Ishikawa (cell line): Measurements from ENCODE around the gene LCA5L.

Experiments used
- CEBPB ChIP-seq: IDR thresholded peaks from 2 replicates; pipeline ENCODE4 v1.6.1; 2012
- CREB1 ChIP-seq: IDR thresholded peaks from 2 replicates; pipeline ENCODE4 v1.6.1; 2012; ENCODE audit warnings: low read depth
- EGR1 ChIP-seq: IDR thresholded peaks from 2 replicates; pipeline ENCODE4 v1.6.1; 2012
- EP300 ChIP-seq: IDR thresholded peaks from 2 replicates; pipeline ENCODE4 v1.6.1; 2012; ENCODE audit warnings: borderline replicate concordance
- FOXM1 ChIP-seq: IDR thresholded peaks from 2 replicates; pipeline ENCODE4 v1.6.1; 2012; ENCODE audit warnings: low read depth, borderline replicate concordance
- NFIC ChIP-seq: IDR thresholded peaks from 2 replicates; pipeline ENCODE4 v1.6.1; 2012
- RAD21 ChIP-seq: IDR thresholded peaks from 2 replicates; pipeline ENCODE4 v1.6.1; 2012; ENCODE audit warnings: low read depth
- REST ChIP-seq: IDR thresholded peaks from 2 replicates; pipeline ENCODE4 v1.6.1; 2012; ENCODE audit warnings: low read depth, mild to moderate bottlenecking
- TAF1 ChIP-seq: IDR thresholded peaks from 2 replicates; pipeline ENCODE4 v1.6.1; 2012; ENCODE audit warnings: low read depth, mild to moderate bottlenecking
- TCF12 ChIP-seq: IDR thresholded peaks from 2 replicates; pipeline ENCODE4 v1.6.1; 2012; ENCODE audit warnings: low read depth
- YY1 ChIP-seq: IDR thresholded peaks from 2 replicates; pipeline ENCODE4 v1.6.1; 2012; ENCODE audit warnings: low read depth

GRCh38 chr21:39373634-39374033, 71.9 kb downstream of the LCA5L start:
- TF ChIP-seq TCF12 (no peak), FOXM1 (no peak), CREB1 (no peak), CEBPB (no peak), EP300 (no peak), TAF1 (no peak), RAD21 (peak; percentile 50), YY1 (no peak), REST (no peak), NFIC (no peak), EGR1 (no peak)
